PFSK-1 (cell line): ENCODE data around the gene ABCD1.

Source experiments
- FOXP2 ChIP-seq: optimal IDR thresholded peaks from 2 replicates; pipeline ENCODE3; 2011; ENCODE audit warnings: borderline replicate concordance, control low read depth, inconsistent platforms; ENCODE audit not compliant: insufficient read depth; ENCODE audit errors: extremely low read length, extremely low read depth
- POLR2AphosphoS5 ChIP-seq: IDR thresholded peaks from 2 replicates; pipeline ENCODE4 v1.6.1; 2012; ENCODE audit warnings: low read depth, mild to moderate bottlenecking, control low read depth, low read length, moderate library complexity
- SIN3A ChIP-seq: IDR thresholded peaks from 2 replicates; pipeline ENCODE4 v1.6.1; 2012; ENCODE audit warnings: mild to moderate bottlenecking, low read length, moderate library complexity, borderline replicate concordance; ENCODE audit not compliant: insufficient read depth
- TAF1 ChIP-seq: IDR thresholded peaks from 2 replicates; pipeline ENCODE4 v1.6.1; 2012; ENCODE audit warnings: low read length, control low read depth, borderline replicate concordance; ENCODE audit not compliant: insufficient read depth
- TF ChIP-seq, protein P1 (sequence below), 2 experiments: IDR thresholded peaks; 2 replicates each; pipeline versions ENCODE4 v1.6.1 to v1.8.0; 2011 to 2012; ENCODE audit warnings: low read depth in 2 of 2, low read length in 2 of 2, control low read depth in 1 of 2, inconsistent platforms in 1 of 2, mild to moderate bottlenecking in 1 of 2, moderate library complexity in 1 of 2; ENCODE audit not compliant: insufficient read depth in 1 of 2

ABCD1 gene

DNA sequence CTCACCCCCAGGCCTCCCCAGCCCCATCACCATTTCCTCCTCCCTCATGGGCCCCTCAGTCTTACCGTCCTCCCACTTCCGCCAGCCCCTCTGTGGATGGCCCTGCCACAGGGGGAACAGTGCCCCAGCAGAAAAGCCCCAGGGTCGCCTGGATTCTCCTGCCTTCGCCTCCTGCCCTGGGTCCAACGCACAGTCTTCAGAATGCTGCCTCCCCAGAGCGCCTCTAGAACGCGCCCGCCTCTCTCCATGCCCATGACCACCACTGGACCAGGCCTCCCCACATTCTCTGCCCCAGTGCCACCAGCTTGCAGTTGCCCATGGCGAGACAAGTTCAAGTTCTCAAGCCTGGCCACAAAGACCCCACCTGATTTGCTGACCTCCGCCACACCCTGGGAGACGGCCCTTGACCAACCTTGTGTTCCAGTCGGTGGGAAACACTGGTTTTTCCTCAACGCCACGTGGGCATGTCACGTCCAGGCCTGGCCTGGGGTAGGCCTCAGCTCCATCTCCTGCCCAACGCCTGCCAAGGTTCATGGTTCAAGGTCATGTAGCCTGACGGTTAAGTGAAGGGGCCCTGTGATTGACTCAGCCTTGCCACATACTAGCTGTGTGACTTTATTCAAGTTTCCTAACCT, 38.8 kb downstream of the ABCD1 start:
- no peak for TF ChIP-seq TAF1
- TF ChIP-seq SIN3A: no peak
- TF ChIP-seq POLR2AphosphoS5: no peak
- TF ChIP-seq FOXP2: no peak
- TF ChIP-seq, protein P1, sequence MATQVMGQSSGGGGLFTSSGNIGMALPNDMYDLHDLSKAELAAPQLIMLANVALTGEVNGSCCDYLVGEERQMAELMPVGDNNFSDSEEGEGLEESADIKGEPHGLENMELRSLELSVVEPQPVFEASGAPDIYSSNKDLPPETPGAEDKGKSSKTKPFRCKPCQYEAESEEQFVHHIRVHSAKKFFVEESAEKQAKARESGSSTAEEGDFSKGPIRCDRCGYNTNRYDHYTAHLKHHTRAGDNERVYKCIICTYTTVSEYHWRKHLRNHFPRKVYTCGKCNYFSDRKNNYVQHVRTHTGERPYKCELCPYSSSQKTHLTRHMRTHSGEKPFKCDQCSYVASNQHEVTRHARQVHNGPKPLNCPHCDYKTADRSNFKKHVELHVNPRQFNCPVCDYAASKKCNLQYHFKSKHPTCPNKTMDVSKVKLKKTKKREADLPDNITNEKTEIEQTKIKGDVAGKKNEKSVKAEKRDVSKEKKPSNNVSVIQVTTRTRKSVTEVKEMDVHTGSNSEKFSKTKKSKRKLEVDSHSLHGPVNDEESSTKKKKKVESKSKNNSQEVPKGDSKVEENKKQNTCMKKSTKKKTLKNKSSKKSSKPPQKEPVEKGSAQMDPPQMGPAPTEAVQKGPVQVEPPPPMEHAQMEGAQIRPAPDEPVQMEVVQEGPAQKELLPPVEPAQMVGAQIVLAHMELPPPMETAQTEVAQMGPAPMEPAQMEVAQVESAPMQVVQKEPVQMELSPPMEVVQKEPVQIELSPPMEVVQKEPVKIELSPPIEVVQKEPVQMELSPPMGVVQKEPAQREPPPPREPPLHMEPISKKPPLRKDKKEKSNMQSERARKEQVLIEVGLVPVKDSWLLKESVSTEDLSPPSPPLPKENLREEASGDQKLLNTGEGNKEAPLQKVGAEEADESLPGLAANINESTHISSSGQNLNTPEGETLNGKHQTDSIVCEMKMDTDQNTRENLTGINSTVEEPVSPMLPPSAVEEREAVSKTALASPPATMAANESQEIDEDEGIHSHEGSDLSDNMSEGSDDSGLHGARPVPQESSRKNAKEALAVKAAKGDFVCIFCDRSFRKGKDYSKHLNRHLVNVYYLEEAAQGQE (IDR thresholded peaks at IDR 0.05; ENCODE audit: insufficient read depth in 1 of 2, low read depth in 2 of 2, low read length in 2 of 2): no peak

DNA sequence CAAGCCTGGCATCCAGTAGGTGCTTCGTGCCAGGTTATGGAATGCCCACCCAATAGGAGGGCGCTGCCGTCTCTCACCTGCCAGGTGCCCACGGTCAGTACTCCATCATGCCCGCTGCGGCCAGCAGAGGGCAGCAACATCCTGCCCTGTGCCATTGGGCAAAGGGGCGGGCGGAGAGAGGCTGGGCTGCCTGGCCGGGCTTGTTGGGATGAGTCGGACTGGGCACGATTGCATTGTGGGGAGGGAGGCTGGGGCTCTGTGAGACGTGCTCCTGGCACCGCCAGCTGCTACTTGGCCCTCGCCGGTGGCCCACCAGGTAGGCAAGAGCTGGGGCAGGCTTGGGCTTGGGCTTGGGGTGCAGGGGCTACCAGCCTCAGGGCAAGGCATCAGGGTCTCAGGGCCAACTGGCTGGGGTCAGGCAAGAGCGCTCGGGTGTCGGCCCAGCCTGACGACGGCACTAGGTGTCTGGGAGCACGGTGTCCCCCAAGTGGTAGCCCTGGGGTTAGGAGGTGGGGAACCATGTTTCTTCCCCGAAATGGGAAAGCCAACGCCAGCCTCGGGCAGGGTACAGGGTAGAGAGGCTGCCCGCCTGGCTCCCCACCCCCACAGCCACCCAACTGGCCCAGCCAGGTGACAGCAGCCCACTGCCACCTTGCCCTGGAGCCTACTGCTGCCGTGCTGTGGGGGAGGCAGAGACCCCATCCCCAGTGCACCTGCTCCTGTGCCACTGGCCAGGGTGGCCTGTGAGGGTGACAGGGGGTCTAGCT, 39.5 kb downstream of the ABCD1 start, which contains the start of gene PLXNB3:
Gene PLXNB3 (plus strand): TSS at position 261 of the 767 bp plus-strand sequence. CDS start 1,287 bp downstream, outside the sequence.
- TF ChIP-seq POLR2AphosphoS5 (no peak), FOXP2 (no peak), SIN3A (no peak), TAF1 (no peak)
- TF ChIP-seq, protein P1 (IDR thresholded peaks at IDR 0.05; ENCODE audit: insufficient read depth in 1 of 2, low read depth in 2 of 2, low read length in 2 of 2): no peak

DNA sequence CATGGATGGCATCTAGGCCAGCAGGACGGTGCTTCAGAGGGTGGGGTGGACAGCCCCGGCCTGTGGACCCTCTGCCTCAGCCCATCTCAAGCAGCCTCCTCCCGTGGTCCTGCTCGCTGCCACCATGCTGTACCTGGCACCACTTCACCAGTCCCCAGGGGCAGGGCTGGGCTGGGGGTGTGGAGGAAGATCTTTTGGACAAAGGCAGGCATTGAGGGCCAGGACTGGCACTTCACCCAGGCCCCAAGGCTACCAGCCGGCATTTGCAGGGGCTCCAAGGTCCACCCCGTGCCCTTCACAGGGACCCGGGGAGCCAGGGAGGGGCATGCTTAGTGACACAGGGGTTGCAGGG, 40.1 kb downstream of the ABCD1 start:
- no peak for TF ChIP-seq FOXP2
- no peak for TF ChIP-seq SIN3A
- TF ChIP-seq TAF1: no peak
- no peak for TF ChIP-seq POLR2AphosphoS5
- TF ChIP-seq, protein P1 (IDR thresholded peaks at IDR 0.05; ENCODE audit: insufficient read depth in 1 of 2, low read depth in 2 of 2, low read length in 2 of 2): no peak

DNA sequence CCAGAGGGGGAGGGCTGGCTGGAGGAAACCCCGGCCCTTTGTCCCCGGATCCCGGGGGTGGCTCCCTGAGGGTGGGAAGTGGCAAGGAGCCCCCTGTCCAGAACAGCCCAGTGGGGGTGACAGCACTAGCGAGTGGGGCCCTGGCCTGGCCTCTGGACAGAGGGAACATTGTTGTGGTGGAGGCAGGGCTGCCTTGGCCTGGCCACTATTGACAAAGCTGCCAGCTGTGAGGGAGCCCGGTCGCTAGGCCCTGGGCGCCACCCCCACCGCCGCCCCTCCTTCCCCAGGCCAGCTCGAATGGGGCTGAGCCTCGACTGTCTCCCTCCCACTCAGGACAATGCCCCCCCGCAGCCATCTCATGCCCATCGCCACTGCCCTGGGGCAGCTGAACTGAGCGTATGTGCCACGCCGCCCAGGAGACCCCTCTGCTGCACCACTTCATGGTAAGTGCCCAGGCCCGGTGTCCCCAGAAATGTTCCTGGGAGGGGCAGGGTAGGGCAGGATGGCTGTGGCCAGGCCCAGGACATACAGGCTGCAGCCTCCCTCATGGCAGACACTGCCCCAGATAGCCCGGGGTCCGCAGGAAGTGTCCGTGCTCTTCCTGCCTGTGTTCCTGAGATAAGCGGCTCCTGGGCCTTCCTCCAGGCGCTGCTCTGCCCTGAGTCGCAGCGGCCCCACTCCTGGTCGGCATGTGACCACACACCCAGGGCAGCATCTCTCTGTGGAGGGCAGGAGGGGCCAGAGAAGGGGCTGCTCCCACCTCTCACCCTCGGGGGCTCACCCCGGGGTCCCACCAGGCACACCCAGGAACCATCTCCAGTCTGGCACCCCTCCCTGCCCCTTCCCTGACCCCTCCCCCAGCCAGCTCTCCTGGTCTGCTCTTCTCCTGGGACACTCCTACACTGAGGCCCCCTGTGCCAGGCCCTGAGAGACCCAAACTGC, 40.8 kb downstream of the ABCD1 start:
- TF ChIP-seq POLR2AphosphoS5 (no peak), TAF1 (no peak), FOXP2 (no peak), SIN3A (no peak)
- TF ChIP-seq, protein P1 (IDR thresholded peaks at IDR 0.05; ENCODE audit: insufficient read depth in 1 of 2, low read depth in 2 of 2, low read length in 2 of 2): no peak
